HFFc6 (cell line): ENCODE results near the gene LRCOL1. TPM values are rescaled to one million over a fixed set of nuclear protein-coding genes. Genes with fewer than 3 reads are reported as not detected.

Experiments
- DNase-seq: peaks from one replicate; pipeline ENCODE4 v3.0.0-alpha.2; 2018
- H3K27ac Mint-ChIP-seq: 2 replicates; pipeline ENCODE4 v1.8.0; 2020; ENCODE audit warnings: mild to moderate bottlenecking, mixed read lengths
- H3K27me3 Mint-ChIP-seq: 2 replicates; pipeline ENCODE4 v1.8.0; 2021; ENCODE audit warnings: mild to moderate bottlenecking, moderate library complexity, mixed read lengths; ENCODE audit not compliant: insufficient read depth
- H3K36me3 Mint-ChIP-seq: 2 replicates; pipeline ENCODE4 v1.8.0; 2021; ENCODE audit warnings: low read depth, mixed read lengths
- H3K4me1 Mint-ChIP-seq: 2 replicates; pipeline ENCODE4 v1.8.0; 2020; ENCODE audit warnings: low read depth, mixed read lengths
- H3K4me3 Mint-ChIP-seq: 2 replicates; pipeline ENCODE4 v1.8.0; 2020; ENCODE audit warnings: mild to moderate bottlenecking, moderate library complexity, mixed read lengths
- H3K9me3 Mint-ChIP-seq: 2 replicates; pipeline ENCODE4 v1.8.0; 2020; ENCODE audit warnings: mild to moderate bottlenecking, mixed read lengths
- total RNA-seq, 6 experiments: library from RNA; stranded (reverse); fragmentation: NEBNext Ultra II Directional; extraction: Animal tissue kit (Norgen Biotek cat#: 25700); gene quantifications; 2 replicates in 1 of 6; 3 replicates in 5 of 6; pipeline ENCODE4 v1.2.3, GENCODE V29; 2021
- TF ChIP-seq, protein P1 (sequence below): fragments of 200-600 bp; sonication (generic); IDR thresholded peaks from 2 replicates; pipeline ENCODE4 v1.5.0; 2021; ENCODE audit warnings: antibody characterized with exemption, mild to moderate bottlenecking

Gene LRCOL1
- total RNA-seq, 6 experiments from 2014 or later, result 0.23 to 1.00 (median 0.52) TPM

- TF ChIP-seq, protein P1, sequence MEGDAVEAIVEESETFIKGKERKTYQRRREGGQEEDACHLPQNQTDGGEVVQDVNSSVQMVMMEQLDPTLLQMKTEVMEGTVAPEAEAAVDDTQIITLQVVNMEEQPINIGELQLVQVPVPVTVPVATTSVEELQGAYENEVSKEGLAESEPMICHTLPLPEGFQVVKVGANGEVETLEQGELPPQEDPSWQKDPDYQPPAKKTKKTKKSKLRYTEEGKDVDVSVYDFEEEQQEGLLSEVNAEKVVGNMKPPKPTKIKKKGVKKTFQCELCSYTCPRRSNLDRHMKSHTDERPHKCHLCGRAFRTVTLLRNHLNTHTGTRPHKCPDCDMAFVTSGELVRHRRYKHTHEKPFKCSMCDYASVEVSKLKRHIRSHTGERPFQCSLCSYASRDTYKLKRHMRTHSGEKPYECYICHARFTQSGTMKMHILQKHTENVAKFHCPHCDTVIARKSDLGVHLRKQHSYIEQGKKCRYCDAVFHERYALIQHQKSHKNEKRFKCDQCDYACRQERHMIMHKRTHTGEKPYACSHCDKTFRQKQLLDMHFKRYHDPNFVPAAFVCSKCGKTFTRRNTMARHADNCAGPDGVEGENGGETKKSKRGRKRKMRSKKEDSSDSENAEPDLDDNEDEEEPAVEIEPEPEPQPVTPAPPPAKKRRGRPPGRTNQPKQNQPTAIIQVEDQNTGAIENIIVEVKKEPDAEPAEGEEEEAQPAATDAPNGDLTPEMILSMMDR, result no peak
- H3K36me3 Mint-ChIP-seq, result peaks cover 19% of the 10 kb centered on the region; the same call in 1 of the 2 replicates
- no peak overlapping the region for H3K4me3 Mint-ChIP-seq
- no peaks in the 10 kb centered on the region for H3K27me3 Mint-ChIP-seq
- no peak for DNase-seq
- H3K4me1 Mint-ChIP-seq, result no peaks in the 10 kb centered on the region
- H3K9me3 Mint-ChIP-seq, result no peaks in the 10 kb centered on the region
- no peak overlapping the region for H3K27ac Mint-ChIP-seq
These were observed 36.5 kb upstream of the LRCOL1 start for GRCh38 chr12:132646850-132647249.

GRCh38 chr12:132642846-132643835, 32.8 kb upstream of the LRCOL1 start:
- H3K4me3 Mint-ChIP-seq, result no peak overlapping the region
- TF ChIP-seq, protein P1, result no peak
- H3K36me3 Mint-ChIP-seq, result peaks cover 33% of the 10 kb centered on the region; the same call in 1 of the 2 replicates
- H3K4me1 Mint-ChIP-seq, result no peaks in the 10 kb centered on the region
- no peak overlapping the region for H3K27ac Mint-ChIP-seq
- DNase-seq, result no peak
- peaks cover 2% of the 10 kb centered on the region for H3K27me3 Mint-ChIP-seq
- H3K9me3 Mint-ChIP-seq, result no peaks in the 10 kb centered on the region

- Mint-ChIP-seq H3K4me3 (no peak overlapping the region), H3K36me3 (peaks cover 23% of the 10 kb centered on the region; the same call in 1 of the 2 replicates), H3K27ac (no peak overlapping the region; the same call in 1 of the 2 replicates), H3K27me3 (peaks cover 2% of the 10 kb centered on the region), H3K4me1 (no peaks in the 10 kb centered on the region), H3K9me3 (no peaks in the 10 kb centered on the region)
- no peak for DNase-seq
- TF ChIP-seq, protein P1, result no peak
These were observed 31.6 kb upstream of the LRCOL1 start for GRCh38 chr12:132641811-132642650.

DNA sequence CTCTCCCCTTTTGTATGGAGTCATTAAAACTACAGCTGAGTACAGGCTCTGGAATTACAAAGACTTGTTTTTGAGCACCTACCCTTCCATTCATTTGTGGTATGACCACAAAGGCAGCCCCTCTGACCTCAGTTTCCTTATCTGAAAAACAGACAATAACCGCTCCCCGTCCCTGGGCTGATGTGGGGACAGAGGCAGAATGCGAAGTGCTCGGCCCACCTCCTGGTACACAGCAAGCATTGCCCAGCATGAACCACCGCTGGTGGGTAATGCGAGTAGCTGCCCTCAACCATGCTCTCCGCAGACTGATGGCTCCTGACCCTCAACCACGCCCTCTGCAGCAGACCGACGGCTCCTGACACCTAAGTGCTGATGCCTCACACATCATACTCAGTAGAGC, 30.6 kb upstream of the LRCOL1 start:
- no peak for DNase-seq
- peaks cover 20% of the 10 kb centered on the region for H3K36me3 Mint-ChIP-seq
- H3K27ac Mint-ChIP-seq, result no peak overlapping the region
- H3K27me3 Mint-ChIP-seq, result peaks cover 2% of the 10 kb centered on the region
- TF ChIP-seq, protein P1, result no peak
- H3K9me3 Mint-ChIP-seq, result no peaks in the 10 kb centered on the region
- no peaks in the 10 kb centered on the region for H3K4me1 Mint-ChIP-seq
- no peak overlapping the region for H3K4me3 Mint-ChIP-seq

GRCh38 chr12:132639956-132640520, 29.7 kb upstream of the LRCOL1 start:
- Mint-ChIP-seq H3K9me3 (no peaks in the 10 kb centered on the region), H3K4me3 (no peak overlapping the region), H3K36me3 (peaks cover 27% of the 10 kb centered on the region), H3K27me3 (peaks cover 2% of the 10 kb centered on the region), H3K27ac (no peak overlapping the region), H3K4me1 (no peaks in the 10 kb centered on the region)
- DNase-seq, result no peak
- TF ChIP-seq, protein P1, result no peak
